NCI-H510A (cell line): ENCODE results near the gene KLHL30.

ENCODE experiments used
- DNase-seq: peaks from one replicate; lab custom pipeline; 2025; lab: John Stamatoyannopoulos, UW

KLHL30 gene

DNA sequence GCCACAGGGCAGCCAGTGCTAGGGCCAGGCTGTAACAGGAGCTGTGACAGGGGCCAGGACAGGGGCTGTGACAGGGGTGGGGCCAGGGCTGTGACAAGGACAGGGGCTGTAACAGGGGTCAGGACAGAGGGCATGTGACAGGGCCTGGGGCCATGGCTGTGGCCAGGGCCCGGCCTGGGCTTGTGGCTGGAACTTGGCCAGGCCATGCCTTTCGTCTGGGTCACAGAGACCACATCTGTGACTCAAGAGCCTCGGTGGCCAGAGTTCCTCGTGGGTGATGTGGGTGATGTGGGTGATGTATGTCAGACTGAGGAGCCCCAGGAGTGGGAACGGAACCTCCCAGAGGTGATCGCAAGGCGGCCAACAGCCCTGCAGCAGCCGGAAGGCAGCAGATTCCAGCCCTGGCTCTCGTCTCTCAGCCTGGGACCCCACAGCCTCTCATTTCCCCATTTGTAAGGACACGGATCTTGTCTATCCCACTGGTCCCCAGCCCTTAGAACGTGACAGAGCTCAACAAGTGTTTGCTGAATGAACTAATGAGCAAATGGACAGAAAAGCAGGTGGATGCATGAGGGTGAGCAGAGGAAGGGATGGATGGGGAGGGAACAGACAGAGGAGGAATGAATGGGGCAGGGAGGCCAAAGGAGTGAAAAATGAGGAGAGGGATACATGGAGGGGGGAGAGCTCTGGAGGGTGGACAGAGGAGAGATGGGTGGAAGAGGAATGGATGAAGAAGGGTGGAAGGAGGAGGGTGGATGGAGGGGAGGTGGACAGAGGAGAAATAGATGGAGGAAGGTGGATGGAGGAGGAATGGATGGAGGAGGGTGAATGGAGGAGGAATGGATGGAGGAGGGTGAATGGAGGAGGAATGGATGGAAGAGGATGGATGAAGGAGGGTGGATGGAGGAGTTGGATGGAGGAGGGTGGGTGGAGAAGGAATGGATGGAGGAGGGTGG lies 21.0 kb upstream of the KLHL30 start:
- DNase-seq: no peak

GRCh38 chr2:238119756-238120462 lies 18.6 kb upstream of the KLHL30 start:
- DNase-seq: no peak

DNA sequence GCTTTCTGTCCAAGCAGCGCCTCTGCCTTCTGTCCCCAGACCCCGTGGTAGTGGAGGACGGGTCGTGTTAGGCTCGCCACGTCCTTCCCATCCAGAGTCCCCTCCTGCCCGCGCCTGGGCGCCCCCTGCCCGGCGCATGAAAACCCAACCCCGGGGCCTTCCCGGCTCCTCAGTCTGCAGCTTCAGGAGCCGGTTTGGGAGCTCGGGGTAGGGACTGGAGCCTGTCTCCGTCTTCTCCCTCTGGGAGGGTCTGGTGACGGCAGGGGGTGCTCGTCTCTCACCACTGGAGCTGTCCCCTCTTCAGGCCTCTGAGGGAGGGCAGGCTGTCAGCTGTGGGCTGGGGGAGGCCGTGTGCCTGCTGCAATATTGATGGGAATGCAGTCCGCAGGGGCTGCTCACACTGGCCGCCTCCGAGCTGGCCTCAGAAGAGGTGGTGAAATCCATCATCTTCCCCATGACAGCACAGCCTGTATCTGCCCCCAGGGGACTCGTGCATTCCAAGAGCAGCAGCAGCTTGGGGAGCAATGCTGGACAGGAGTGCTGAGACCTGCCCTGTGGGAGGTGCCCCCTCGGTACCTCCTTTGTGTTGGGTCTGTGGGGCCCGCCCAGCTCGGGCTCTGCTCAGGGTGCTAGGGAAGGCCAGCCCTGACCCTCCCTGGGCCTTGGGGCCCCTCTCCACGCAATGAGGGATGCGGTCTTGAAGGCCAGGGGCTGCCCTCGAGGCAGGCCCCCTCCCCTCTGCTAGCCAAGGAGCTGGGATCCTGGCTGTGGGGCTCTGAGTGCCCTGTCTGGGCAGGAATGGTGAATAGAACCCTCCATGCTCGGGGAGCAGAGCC lies 17.8 kb upstream of the KLHL30 start:
- no peak for DNase-seq

- DNase-seq: no peak
Observed at GRCh38 chr2:238121511-238122286, 16.8 kb upstream of the KLHL30 start.

DNA sequence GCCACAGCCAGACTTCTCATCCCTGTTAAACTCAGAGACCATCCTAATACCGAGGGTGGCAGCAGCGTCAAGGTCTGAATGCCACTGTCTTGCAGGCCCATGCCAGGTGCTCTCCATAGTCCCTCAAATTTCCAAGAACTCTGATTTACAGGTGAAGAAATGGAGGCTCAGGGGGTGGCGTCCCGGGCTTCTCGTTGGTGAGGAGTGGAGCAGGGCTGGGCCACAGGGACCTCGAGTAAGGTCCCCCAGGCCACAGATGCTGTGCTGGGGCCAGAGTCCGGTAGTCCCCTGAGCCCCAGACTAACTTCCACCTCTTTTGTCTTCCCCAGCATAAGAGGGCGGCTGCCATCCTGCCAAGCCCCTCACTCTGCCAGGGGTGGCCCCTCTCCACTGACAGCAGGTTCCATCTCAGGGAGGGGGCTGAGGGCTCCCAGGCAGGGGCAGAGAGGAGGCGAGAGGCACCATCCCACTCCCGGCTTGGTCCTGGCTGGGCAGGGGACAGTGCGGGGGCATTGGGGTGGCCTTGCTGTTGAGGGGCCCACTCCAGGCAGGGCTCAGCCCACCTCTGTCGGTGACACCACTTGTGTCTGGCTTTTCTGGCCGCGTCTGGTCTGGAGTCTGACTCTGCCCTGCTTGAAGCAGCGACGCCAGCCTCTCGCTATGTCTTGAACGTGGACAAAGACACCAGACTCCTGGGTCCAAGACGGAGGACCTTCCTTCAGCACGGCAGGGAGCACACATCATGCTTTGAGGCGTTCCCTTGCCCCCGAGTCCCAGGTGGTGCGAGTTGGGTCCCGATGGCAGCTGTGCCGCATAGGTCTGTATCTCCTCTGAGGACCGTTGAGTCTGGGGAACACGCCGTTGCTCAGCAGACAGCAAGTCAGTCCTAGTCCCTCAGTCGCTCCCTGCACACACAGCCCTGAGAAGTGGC lies 15.9 kb upstream of the KLHL30 start:
- no peak for DNase-seq

- DNase-seq: no peak
Observed at GRCh38 chr2:238123218-238123971, 15.1 kb upstream of the KLHL30 start.

GRCh38 chr2:238123991-238124470 lies 14.4 kb upstream of the KLHL30 start:
- DNase-seq: no peak

- no peak for DNase-seq
Observed at GRCh38 chr2:238124488-238125126, 13.9 kb upstream of the KLHL30 start.

DNA sequence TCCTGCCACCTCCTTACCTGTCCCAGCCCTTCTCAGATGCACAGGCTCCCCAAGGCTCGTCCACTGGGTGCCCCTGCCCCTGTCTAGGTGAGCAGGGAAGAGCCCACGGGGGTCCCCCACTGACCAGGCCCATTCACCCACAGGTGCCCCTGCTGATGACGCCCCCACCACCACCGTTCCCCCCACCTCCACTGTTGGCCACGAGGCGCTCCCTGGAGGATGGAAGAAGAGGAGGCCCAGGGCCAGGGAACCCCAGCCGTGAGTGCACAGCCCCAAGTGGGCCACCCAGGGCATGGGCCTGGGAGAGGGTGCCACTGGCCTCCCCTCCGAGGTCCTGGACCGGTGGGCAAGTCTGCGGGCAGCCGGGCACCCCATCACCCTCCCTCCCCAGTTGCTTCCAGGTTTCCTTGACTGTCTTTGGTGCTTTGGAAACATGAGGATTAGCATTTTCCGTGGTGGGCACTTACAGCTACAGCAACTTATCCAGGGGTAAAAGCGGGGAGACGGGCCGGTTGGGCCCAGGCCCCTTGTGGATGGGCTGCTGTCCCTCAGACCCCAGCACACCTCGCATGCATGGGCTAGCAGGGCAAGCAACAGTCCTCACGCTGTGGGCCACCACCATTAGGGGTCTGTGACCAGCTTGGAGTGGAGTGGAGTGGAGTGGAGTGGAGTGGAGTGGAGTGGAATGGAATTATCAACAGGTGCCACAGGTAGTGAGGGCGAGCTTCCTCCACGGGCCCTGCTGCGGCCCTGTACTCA lies 13.2 kb upstream of the KLHL30 start:
- no peak for DNase-seq

- no peak for DNase-seq
Observed at GRCh38 chr2:238126338-238126737, 12.1 kb upstream of the KLHL30 start.

GRCh38 chr2:238126775-238127164 lies 11.7 kb upstream of the KLHL30 start:
- DNase-seq: no peak

- DNase-seq: no peak
Observed at GRCh38 chr2:238127165-238128060, 11.1 kb upstream of the KLHL30 start.

- no peak for DNase-seq
Observed at GRCh38 chr2:238128061-238128440, 10.4 kb upstream of the KLHL30 start.

DNA sequence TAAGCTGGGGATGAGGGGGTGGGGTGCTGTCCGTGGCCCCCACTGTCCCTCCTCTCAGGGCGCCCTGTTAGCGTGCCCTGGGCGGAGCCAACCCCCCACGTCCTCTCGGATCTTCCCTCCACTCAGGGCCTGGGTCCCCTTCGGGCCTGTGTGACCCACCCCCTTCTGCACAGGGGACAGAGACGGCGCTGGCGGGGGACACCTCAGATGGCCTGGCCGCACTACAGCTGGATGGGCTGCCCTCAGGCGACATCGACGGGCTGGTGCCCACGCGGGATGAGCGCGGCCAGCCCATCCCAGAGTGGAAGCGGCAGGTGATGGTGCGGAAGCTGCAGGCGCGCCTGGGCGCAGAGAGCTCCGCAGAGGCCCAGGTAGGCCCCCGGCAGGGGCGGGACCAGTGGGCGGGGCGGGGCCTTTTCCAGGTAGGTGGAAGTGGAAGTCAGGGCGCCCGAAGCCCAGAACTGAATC lies 9.9 kb upstream of the KLHL30 start:
- no peak for DNase-seq

GRCh38 chr2:238129166-238130010 lies 9.1 kb upstream of the KLHL30 start:
- no peak for DNase-seq

DNA sequence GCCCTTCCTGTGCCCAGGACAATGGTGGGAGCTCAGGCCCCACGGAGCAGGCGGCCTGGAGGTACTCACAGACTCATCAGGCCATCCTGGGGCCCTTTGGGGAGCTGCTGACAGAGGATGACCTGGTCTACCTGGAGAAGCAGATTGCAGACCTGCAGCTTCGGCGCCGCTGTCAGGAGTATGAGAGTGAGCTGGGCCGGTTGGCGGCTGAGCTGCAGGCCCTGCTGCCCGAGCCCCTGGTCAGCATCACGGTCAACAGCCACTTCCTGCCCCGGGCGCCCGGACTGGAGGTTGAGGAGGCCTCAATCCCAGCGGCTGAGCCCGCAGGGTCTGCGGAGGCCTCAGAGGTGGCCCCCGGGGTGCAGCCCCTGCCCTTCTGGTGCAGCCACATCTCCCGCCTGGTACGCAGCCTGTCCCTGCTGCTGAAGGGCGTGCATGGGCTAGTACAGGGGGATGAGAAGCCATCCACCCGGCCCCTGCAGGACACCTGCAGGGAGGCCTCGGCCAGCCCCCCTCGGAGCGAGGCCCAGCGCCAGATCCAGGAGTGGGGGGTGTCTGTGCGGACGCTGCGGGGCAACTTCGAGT lies 8.3 kb upstream of the KLHL30 start:
- DNase-seq: no peak
